HK-2 (cell line): ENCODE data around the gene ANKFY1.
"Not testable (repeated sequence)": the region's sequence is repeated elsewhere in the genome, so short reads cannot be mapped to it uniquely, and the experiment has no call there.

Experiments used
- DNase-seq: peaks from one replicate; pipeline ENCODE4 v3.0.0-alpha.2; 2018; ENCODE audit not compliant: unreplicated experiment

The ANKFY1 gene

DNA sequence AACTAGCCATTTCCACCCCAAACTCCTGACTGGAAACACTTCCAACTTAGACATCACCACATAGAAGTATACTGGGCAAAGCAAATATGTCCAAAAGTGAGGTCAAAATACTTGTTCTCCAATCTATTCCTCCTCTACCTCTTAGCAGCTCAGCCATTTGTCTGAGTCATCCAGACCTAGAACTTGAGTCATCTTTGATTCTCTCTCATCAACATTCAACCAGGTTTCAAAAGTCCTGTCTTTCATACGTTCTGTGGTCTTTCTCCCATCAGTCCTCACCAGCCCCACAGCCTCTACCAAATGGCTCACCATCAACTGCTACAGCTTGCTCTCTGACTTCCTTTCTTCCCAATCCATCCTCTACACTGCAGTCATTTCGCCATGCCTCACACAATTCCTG, 6.8 kb downstream of the ANKFY1 start:
- no peak for DNase-seq

GRCh38 chr17:4255271-4255670, 8.5 kb downstream of the ANKFY1 start:
- not testable (repeated sequence) for DNase-seq

GRCh38 chr17:4250887-4251286, 12.9 kb downstream of the ANKFY1 start:
- DNase-seq = no peak

DNA sequence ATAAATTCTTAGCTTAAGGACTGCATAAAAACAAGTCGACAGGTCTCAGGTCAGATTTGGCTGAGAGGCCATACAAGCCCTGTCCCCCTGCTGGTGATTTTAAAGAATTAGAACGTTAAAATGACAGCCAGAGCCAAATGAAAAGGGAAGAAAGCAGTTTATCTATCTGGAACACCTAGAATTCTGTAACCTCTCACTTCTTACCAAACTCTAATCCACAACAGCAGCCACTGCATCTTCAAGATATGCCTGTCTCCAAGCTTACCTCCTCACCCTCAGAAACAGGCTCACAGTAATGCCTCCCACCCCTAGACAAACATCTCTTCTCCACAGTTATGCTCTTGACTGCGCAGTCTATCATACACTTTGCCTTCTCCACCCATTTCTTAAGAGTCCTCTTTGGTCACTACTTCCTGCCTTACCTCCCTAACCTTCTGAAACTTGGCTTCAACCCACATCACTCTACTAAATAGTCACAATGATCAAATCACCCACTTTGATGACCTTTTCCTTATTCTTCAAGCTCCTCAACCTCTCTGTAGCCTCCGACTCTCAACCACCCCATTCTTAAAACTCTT, 14.2 kb downstream of the ANKFY1 start:
- DNase-seq = no peak

- no peak for DNase-seq
These were observed 15.1 kb downstream of the ANKFY1 start for GRCh38 chr17:4248504-4249277.

GRCh38 chr17:4247971-4248388, 15.8 kb downstream of the ANKFY1 start:
- no peak for DNase-seq

- DNase-seq = no peak
These were observed 16.3 kb downstream of the ANKFY1 start for GRCh38 chr17:4247361-4247970.

DNA sequence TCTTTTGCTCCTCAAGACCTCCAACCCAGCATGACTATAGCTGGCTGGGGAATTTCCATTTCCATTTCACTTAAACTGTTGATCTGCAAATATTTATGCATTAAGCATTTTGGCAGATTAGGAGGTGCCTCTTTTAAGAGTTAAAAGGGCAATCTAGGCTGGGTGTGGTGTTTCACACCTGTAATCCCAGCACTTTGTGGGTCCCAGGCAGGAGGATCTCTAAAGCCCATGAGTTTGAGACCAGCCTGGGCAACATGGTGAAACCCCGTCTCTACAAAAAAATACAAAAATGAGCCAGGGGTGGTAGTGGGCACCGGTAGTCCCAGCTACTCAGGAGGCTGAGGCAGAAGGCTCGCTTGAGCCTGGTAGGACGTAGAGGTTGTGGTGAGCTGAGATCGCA, 17.1 kb downstream of the ANKFY1 start:
- no peak for DNase-seq

DNA sequence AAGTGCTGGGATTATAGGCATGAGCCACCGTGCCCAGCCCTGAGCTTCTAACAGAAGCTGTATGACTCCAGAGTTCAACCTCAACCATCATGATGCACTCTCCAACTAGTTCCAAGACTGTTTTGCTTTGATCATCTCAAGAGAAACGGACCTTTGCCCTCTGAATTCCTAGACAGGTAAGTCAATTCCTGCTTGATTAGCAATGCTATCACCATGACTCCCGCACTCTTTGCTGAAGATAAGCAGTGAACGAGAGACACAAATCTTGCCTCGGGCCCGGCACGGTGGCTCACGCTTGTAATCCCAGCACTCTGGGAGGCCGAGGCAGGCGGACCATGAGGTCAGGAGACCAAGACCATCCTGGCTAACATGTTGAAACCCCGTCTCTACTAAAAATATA, 22.2 kb downstream of the ANKFY1 start:
- DNase-seq = no peak

- DNase-seq = no peak
These were observed 27.3 kb downstream of the ANKFY1 start for GRCh38 chr17:4236456-4236855.

- no peak for DNase-seq
These were observed 28.2 kb downstream of the ANKFY1 start for GRCh38 chr17:4235372-4236279.

GRCh38 chr17:4234401-4234800, 29.4 kb downstream of the ANKFY1 start:
- DNase-seq = no peak

GRCh38 chr17:4233668-4234258, 30.0 kb downstream of the ANKFY1 start:
- no peak for DNase-seq

DNA sequence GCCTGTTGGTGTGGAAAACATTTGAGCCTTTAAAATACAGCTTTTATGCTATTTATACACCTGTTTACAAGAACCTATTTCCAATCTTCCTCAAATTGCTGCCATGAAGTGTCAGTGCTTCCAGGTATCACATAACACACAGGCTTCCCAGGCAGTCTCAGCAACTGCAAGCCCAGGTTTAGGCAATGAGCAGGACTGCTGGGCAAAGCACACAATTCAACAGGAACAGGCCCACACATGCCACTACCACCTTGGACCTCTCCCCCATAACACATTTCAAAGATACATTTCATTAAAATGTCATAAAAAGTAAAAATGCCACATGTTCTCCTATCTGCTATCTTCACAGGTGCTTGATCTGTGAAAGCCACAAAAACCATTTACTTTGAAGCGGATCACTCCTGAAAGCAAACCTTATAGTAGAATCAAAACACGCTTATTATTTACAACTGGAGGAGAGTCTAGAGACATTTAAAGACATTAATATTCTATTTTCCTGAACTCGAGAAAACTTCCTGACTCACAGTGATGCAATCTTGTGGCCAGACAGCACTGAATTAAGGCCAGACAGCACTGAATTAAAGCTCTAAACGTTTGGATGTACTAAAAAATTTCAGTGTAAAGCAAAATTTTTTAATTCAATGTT, 31.5 kb downstream of the ANKFY1 start:
- no peak for DNase-seq

- peak; percentile 69 for DNase-seq
These were observed 33.9 kb downstream of the ANKFY1 start for GRCh38 chr17:4229627-4230541.

DNA sequence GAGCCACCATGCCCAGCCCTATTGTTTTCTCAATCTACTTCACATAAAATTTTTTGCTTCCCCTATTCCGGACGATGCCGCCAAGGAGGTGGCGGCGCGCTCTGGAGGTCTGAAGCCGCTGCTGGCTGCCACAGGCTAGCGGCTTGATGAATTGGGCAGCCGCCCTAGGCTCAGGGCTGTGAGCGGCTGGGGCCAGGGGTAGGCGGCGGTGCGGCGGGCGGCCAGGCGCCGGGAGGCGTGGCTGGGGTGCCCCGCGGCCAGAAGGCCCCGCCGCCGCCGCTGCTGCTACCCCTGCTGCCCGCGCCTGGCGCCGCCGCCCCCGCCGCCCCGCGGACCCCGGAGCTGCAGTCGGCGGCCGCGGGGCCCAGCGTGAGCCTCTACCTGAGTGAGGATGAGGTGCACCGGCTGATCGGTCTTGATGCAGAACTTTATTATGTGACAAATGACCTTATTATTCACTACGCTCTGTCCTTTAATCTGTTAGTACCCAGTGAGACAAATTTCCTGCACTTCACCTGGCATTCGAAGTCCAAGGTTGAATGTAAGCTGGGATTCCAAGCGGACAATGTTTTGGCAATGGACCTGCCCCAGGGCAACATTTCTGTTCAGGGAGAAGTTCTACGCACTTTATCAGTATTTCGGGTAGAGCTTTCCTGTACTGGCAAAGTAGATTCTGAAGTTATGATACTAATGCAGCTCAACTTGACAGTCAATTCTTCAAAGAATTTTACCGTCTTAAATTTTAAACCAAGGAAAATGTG, 41.7 kb downstream of the ANKFY1 start:
- DNase-seq = no peak

- DNase-seq = no peak
These were observed 42.6 kb downstream of the ANKFY1 start for GRCh38 chr17:4221163-4221562.

DNA sequence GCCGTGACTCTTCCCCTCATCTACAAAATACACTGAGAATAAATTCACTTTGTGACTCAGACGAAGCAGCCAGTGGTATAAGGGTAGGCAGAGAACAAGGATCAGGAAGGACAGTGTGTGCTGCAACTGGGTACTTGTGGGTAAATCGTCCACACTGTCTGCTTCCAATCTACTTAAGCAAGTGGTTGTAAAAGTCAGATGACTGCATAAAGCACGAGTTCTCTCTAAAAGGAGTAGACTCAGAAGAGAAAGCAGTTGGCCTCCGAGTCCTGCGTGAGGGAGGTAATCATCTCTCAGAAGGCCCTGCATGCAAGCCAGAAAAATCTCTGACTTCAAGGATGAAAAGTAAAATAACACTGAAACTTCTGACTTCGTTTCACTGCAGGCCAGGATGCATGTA, 43.1 kb downstream of the ANKFY1 start:
- DNase-seq = no peak

- DNase-seq = no peak
These were observed 44.5 kb downstream of the ANKFY1 start for GRCh38 chr17:4219241-4219640.
